ENCODE results near the gene LRRC25. TPM values are rescaled to one million over a fixed set of nuclear protein-coding genes. Genes with fewer than 3 reads are reported as not detected.

LRRC25 gene
- total and polyA plus RNA-seq, 2 donors (not counting 3 experiments of a cell fraction or from before 2014, with no cell fraction given) = not detected

GRCh38 chr19:18401580-18402112, 4.2 kb upstream of the LRRC25 start:
- H3K9ac ChIP-seq (replicated peaks; ENCODE audit: extremely low read depth, insufficient read depth, low read length) = no peak overlapping the region
- no peaks in the 10 kb centered on the region for H3K36me3 ChIP-seq (ENCODE audit: control insufficient read depth in 2 of 2, extremely low read depth in 1 of 2, insufficient read depth in 2 of 2, low read length in 2 of 2)
- intact Hi-C loops (cut with micrococcal nuclease) = no loop called here
- no peaks in the 10 kb centered on the region for H3K4me1 ChIP-seq (ENCODE audit: control insufficient read depth, extremely low read depth, insufficient read depth, low read length)
- H3K27me3 ChIP-seq (ENCODE audit: control insufficient read depth in 2 of 2, insufficient read depth in 2 of 2, low read length in 2 of 2) = no peaks in the 10 kb centered on the region
- DNase-seq (ENCODE audit: low read depth, low spot score) (no peak), FAIRE-seq (peak; percentile 24)
- TF ChIP-seq POLR2AphosphoS5 (IDR thresholded peaks at IDR 0.05; ENCODE audit: insufficient read depth, low read depth, low read length) (no peak), EZH2 (IDR thresholded peaks at IDR 0.05; ENCODE audit: borderline replicate concordance, low read depth, low read length, severe bottlenecking) (no peak), MAX (IDR thresholded peaks at IDR 0.05; ENCODE audit: insufficient read depth, insufficient read length) (no peak)
- TF ChIP-seq, protein P1, sequence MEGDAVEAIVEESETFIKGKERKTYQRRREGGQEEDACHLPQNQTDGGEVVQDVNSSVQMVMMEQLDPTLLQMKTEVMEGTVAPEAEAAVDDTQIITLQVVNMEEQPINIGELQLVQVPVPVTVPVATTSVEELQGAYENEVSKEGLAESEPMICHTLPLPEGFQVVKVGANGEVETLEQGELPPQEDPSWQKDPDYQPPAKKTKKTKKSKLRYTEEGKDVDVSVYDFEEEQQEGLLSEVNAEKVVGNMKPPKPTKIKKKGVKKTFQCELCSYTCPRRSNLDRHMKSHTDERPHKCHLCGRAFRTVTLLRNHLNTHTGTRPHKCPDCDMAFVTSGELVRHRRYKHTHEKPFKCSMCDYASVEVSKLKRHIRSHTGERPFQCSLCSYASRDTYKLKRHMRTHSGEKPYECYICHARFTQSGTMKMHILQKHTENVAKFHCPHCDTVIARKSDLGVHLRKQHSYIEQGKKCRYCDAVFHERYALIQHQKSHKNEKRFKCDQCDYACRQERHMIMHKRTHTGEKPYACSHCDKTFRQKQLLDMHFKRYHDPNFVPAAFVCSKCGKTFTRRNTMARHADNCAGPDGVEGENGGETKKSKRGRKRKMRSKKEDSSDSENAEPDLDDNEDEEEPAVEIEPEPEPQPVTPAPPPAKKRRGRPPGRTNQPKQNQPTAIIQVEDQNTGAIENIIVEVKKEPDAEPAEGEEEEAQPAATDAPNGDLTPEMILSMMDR (IDR thresholded peaks at IDR 0.05; ENCODE audit: extremely low read depth in 1 of 2, insufficient read depth in 1 of 2, low read depth in 1 of 2, low read length in 2 of 2) = peak in 1 of 2 donors; percentile 13
- H3K4me2 ChIP-seq (ENCODE audit: insufficient read depth, low read length) = no peak overlapping the region
- ChIA-PET POLR2A (interaction anchor here (1.0 kb wide), 1 partner anchor 15 kb away, joined by 9 read pairs; the partner anchor contains the start of gene GDF15), CTCF (interaction anchor here (0.8 to 3.2 kb wide), 12 partner anchors 9 to 122 kb away, joined by 3 to 24 read pairs (median 6); partner anchors contain the start of genes GDF15 and SSBP4)
- H4K20me1 ChIP-seq (replicated peaks; ENCODE audit: control insufficient read depth, extremely low read depth, insufficient read depth, low read length) = no peaks in the 10 kb centered on the region
- H3K4me3 ChIP-seq (replicated peaks in 1 of 3; ENCODE audit: insufficient read depth in 1 of 3, low read depth in 1 of 3, low read length in 3 of 3) = no peak overlapping the region
- BruUV-seq (replicated peaks) = no TSS peak
- H3K79me2 ChIP-seq (ENCODE audit: control insufficient read depth, insufficient read depth, low read length) = no peaks in the 10 kb centered on the region
- H3K27ac ChIP-seq (ENCODE audit: insufficient read depth, low read depth, low read length) = no peak overlapping the region
- no peak overlapping the region for H2AFZ ChIP-seq (ENCODE audit: low read depth, low read length)
- dilution Hi-C loops (cut with MboI; ENCODE audit: extremely low pct_ligation_motif_present, low sequenced_read_pairs) = no loop called here
- H3K9me1 ChIP-seq (replicated peaks; ENCODE audit: control insufficient read depth, extremely low read depth, insufficient read depth, low read length) = no peaks in the 10 kb centered on the region
- H3K9me3 ChIP-seq (replicated peaks; ENCODE audit: control insufficient read depth, insufficient read depth, low read length) = no peaks in the 10 kb centered on the region

All from endothelial cell of umbilical vein (primary cell).